Neural cell (in vitro differentiated cells): ENCODE data around the gene NRN1L. TPM values are rescaled to one million over a fixed set of nuclear protein-coding genes. Genes with fewer than 3 reads are reported as not detected.

Experiments
- H2AFZ ChIP-seq: fragments of 200-600, 300-800 bp; sonication (generic), shearing (Covaris generic); 2 replicates; pipeline ENCODE4 v1.6.0; 2014; ENCODE audit warnings: low read depth, mild to moderate bottlenecking, antibody characterized with exemption, low read length, moderate library complexity
- H3F3A ChIP-seq: fragments of 200-600 bp; shearing (Covaris generic); 2 replicates; pipeline ENCODE4 v1.6.1; 2016; ENCODE audit warnings: mild to moderate bottlenecking, moderate library complexity, mixed read lengths, antibody characterized with exemption, low read length; ENCODE audit not compliant: insufficient read depth, poor library complexity, severe bottlenecking
- H3K27ac ChIP-seq: fragments of 200-600, 300-800 bp; sonication (generic), shearing (Covaris generic); 2 replicates; pipeline ENCODE4 v1.5.1; 2014; ENCODE audit warnings: mild to moderate bottlenecking, low read length, moderate library complexity
- H3K27me3 ChIP-seq: fragments of 300-800, 200-600 bp; sonication (generic), shearing (Covaris generic); 2 replicates; pipeline ENCODE4 v1.6.0; 2014; ENCODE audit warnings: mild to moderate bottlenecking, low read depth, low read length, moderate library complexity; ENCODE audit not compliant: insufficient read depth
- H3K36me3 ChIP-seq: fragments of 300-800, 200-600 bp; sonication (generic), shearing (Covaris generic); 2 replicates; pipeline ENCODE4 v1.5.1; 2014; ENCODE audit warnings: mild to moderate bottlenecking, antibody characterized with exemption, low read length, moderate library complexity; ENCODE audit not compliant: insufficient read depth
- H3K4me2 ChIP-seq: fragments of 300-800, 200-600 bp; sonication (generic), shearing (Covaris generic); 2 replicates; pipeline ENCODE4 v1.6.0; 2014; ENCODE audit warnings: mild to moderate bottlenecking, low read length
- H3K4me3 ChIP-seq: fragments of 300-800, 200-600 bp; sonication (generic), shearing (Covaris generic); 2 replicates; pipeline ENCODE4 v1.5.1; 2014; ENCODE audit warnings: mild to moderate bottlenecking, low read length, moderate library complexity
- H3K79me2 ChIP-seq: fragments of 200-600 bp; shearing (Covaris generic); replicated peaks from 2 replicates; pipeline ENCODE4 v1.6.0; 2014; ENCODE audit warnings: mild to moderate bottlenecking, low read length, moderate library complexity; ENCODE audit not compliant: insufficient read depth
- H3K9ac ChIP-seq: fragments of 300-800, 200-600 bp; sonication (generic), shearing (Covaris generic); 2 replicates; pipeline ENCODE4 v1.6.1; 2016; ENCODE audit warnings: mild to moderate bottlenecking, low read length, mixed read lengths
- H3K9me2 ChIP-seq: fragments of 200-600 bp; shearing (Covaris generic); 2 replicates; pipeline ENCODE4 v1.6.1; 2016; ENCODE audit warnings: mild to moderate bottlenecking, low read length, mixed read lengths; ENCODE audit not compliant: insufficient read depth
- H3K9me3 ChIP-seq: fragments of 200-600, 300-800 bp; sonication (generic), shearing (Covaris generic); 2 replicates; pipeline ENCODE4 v1.6.1; 2016; ENCODE audit warnings: mild to moderate bottlenecking, mixed run types, low read length, moderate library complexity, mixed read lengths
- H4K20me1 ChIP-seq: fragments of 200-600 bp; shearing (Covaris generic); 2 replicates; pipeline ENCODE4 v1.6.1; 2016; ENCODE audit warnings: mild to moderate bottlenecking, mixed run types; ENCODE audit not compliant: insufficient read depth
- CTCF ChIP-seq: fragments of 450-650 bp; IDR thresholded peaks from 2 replicates; pipeline ENCODE4 v1.5.1; 2014; ENCODE audit warnings: antibody characterized with exemption, mild to moderate bottlenecking, moderate library complexity; ENCODE audit not compliant: poor library complexity, severe bottlenecking
- EP300 ChIP-seq: fragments of 450-650 bp; conservative IDR thresholded peaks from 2 replicates; pipeline ENCODE4 v1.6.1; 2014; ENCODE audit warnings: antibody characterized with exemption, mild to moderate bottlenecking, moderate library complexity; ENCODE audit not compliant: poor library complexity, severe bottlenecking
- EZH2 ChIP-seq: fragments of 200-600, 300-800 bp; shearing (Covaris generic), sonication (generic); IDR thresholded peaks from 2 replicates; pipeline ENCODE4 v1.6.1; 2014; ENCODE audit warnings: antibody characterized with exemption, low read length, borderline replicate concordance, mild to moderate bottlenecking; ENCODE audit not compliant: insufficient read depth, poor library complexity, severe bottlenecking
- MXI1 ChIP-seq: fragments of 450-650 bp; conservative IDR thresholded peaks from 2 replicates; pipeline ENCODE4 v1.6.1; 2014; ENCODE audit warnings: antibody characterized with exemption, mild to moderate bottlenecking; ENCODE audit not compliant: poor library complexity, severe bottlenecking
- POLR2AphosphoS5 ChIP-seq: IDR thresholded peaks from 2 replicates; pipeline ENCODE4 v1.6.1; 2012
- RAD21 ChIP-seq: fragments of 450-650 bp; conservative IDR thresholded peaks from 2 replicates; pipeline ENCODE4 v1.6.1; 2014; ENCODE audit warnings: antibody characterized with exemption, mild to moderate bottlenecking, moderate library complexity
- REST ChIP-seq: IDR thresholded peaks from 2 replicates; pipeline ENCODE4 v1.6.1; 2012; ENCODE audit warnings: borderline replicate concordance
- SMC3 ChIP-seq: fragments of 450-650 bp; conservative IDR thresholded peaks from 2 replicates; pipeline ENCODE4 v1.6.1; 2014; ENCODE audit warnings: antibody characterized with exemption, mild to moderate bottlenecking, moderate library complexity; ENCODE audit not compliant: poor library complexity
- polyA plus RNA-seq: library from polyadenylated mRNA; depleted of rRNA; stranded (reverse); fragments of >200 nt; gene quantifications from 2 replicates; pipeline ENCODE4 v1.2.3, GENCODE V29; 2014

NRN1L gene
- polyA plus RNA-seq, 1 donor from 2014 or later: not detected

- no peak overlapping the region for H2AFZ ChIP-seq
- no peaks in the 10 kb centered on the region for H3K27me3 ChIP-seq
- H3K4me3 ChIP-seq: no peak overlapping the region
- H3F3A ChIP-seq: no peaks in the 10 kb centered on the region
- H3K9ac ChIP-seq: no peak overlapping the region
- no peaks in the 10 kb centered on the region for H4K20me1 ChIP-seq
- no peaks in the 10 kb centered on the region for H3K9me2 ChIP-seq
- H3K4me2 ChIP-seq: no peak overlapping the region
- H3K36me3 ChIP-seq: no peaks in the 10 kb centered on the region
- no peaks in the 10 kb centered on the region for H3K9me3 ChIP-seq
- no peak overlapping the region for H3K27ac ChIP-seq
- H3K79me2 ChIP-seq: no peaks in the 10 kb centered on the region
- no peak for TF ChIP-seq POLR2AphosphoS5
- no peak for TF ChIP-seq RAD21
- no peak for TF ChIP-seq EP300
- TF ChIP-seq CTCF: no peak
- no peak for TF ChIP-seq REST
- TF ChIP-seq SMC3: no peak
- no peak for TF ChIP-seq MXI1
Measured at GRCh38 chr16:67902831-67903230, 18.1 kb downstream of the NRN1L start.

- H3K9me2 ChIP-seq: no peaks in the 10 kb centered on the region
- no peaks in the 10 kb centered on the region for H3K9me3 ChIP-seq
- no peaks in the 10 kb centered on the region for H3K36me3 ChIP-seq
- no peak overlapping the region for H2AFZ ChIP-seq
- no peak for TF ChIP-seq EZH2
- no peak for TF ChIP-seq CTCF
- TF ChIP-seq SMC3: no peak
- H3F3A ChIP-seq: no peaks in the 10 kb centered on the region
- no peak overlapping the region for H3K4me3 ChIP-seq
- H3K9ac ChIP-seq: no peak overlapping the region
- H3K79me2 ChIP-seq: no peaks in the 10 kb centered on the region
- H4K20me1 ChIP-seq: no peaks in the 10 kb centered on the region
- H3K27ac ChIP-seq: no peak overlapping the region
- H3K27me3 ChIP-seq: no peaks in the 10 kb centered on the region
- no peak overlapping the region for H3K4me2 ChIP-seq
Measured at GRCh38 chr16:67907397-67908180, 22.9 kb downstream of the NRN1L start.
